Colonic mucosa (tissue), 4 donors: ENCODE measurements around the gene CHSY1. TPM values are rescaled to one million over a fixed set of nuclear protein-coding genes. Genes with fewer than 3 reads are reported as not detected.

Source experiments
- DNase-seq: peaks from one replicate; pipeline ENCODE4 v3.0.0-alpha.2; 2020
- H3K27ac ChIP-seq: fragments of 200-600 bp; one replicate; pipeline ENCODE4 v1.8.0; 2021
- H3K27me3 ChIP-seq: fragments of 200-600 bp; one replicate; pipeline ENCODE4 v1.8.0; 2021
- H3K36me3 ChIP-seq: fragments of 200-600 bp; one replicate; pipeline ENCODE4 v1.8.0; 2021
- H3K4me1 ChIP-seq: fragments of 200-600 bp; one replicate; pipeline ENCODE4 v1.8.0; 2021; ENCODE audit warnings: mild to moderate bottlenecking
- H3K4me3 ChIP-seq: fragments of 200-600 bp; one replicate; pipeline ENCODE4 v1.8.0; 2021
- H3K9ac ChIP-seq, 2 donors: one replicate each; pipeline ENCODE4 v1.7.0; 2013; ENCODE audit warnings: control low read depth in 2 of 2, low read depth in 2 of 2, low read length in 2 of 2
- H3K9me3 ChIP-seq: fragments of 200-600 bp; one replicate; pipeline ENCODE4 v1.8.0; 2021
- intact Hi-C: fragments of 100-400 bp; cut with DNase I; formaldehyde crosslinking; loops from one replicate; pipeline ENCODE4 v1.14.1; 2022
- total RNA-seq, 2 donors: library from RNA; stranded (reverse); fragmentation: NEBNext Ultra II Directional in 1 of 2; extraction: Animal tissue kit (Norgen Biotek cat#: 25700) in 1 of 2; gene quantifications; one replicate each; pipeline ENCODE4 v1.2.1, GENCODE V29; 2021
- TF ChIP-seq, protein P1 (sequence below): fragments of 200-600 bp; IDR thresholded peaks from one replicate; pipeline ENCODE4 v1.8.0; 2022; ENCODE audit warnings: antibody characterized with exemption, mild to moderate bottlenecking
- donor health status: healthy.
- donor health status: DM: no; HTN: no; CAD: no.
- donor health status: DM: no; HTN: no; CAD: no.

The CHSY1 gene
- total RNA-seq, 2 donors from 2014 or later: 12.3 to 13.7 TPM

- no peaks in the 10 kb centered on the region for H3K9me3 ChIP-seq
- no peaks in the 10 kb centered on the region for H3K27me3 ChIP-seq
- intact Hi-C loops: no loop called here
- H3K27ac ChIP-seq: no peak overlapping the region
- no peak overlapping the region for H3K9ac ChIP-seq
- H3K4me3 ChIP-seq: no peak overlapping the region
- H3K36me3 ChIP-seq: no peaks in the 10 kb centered on the region
- H3K4me1 ChIP-seq: no peaks in the 10 kb centered on the region
- DNase-seq: no peak
- TF ChIP-seq, protein P1, sequence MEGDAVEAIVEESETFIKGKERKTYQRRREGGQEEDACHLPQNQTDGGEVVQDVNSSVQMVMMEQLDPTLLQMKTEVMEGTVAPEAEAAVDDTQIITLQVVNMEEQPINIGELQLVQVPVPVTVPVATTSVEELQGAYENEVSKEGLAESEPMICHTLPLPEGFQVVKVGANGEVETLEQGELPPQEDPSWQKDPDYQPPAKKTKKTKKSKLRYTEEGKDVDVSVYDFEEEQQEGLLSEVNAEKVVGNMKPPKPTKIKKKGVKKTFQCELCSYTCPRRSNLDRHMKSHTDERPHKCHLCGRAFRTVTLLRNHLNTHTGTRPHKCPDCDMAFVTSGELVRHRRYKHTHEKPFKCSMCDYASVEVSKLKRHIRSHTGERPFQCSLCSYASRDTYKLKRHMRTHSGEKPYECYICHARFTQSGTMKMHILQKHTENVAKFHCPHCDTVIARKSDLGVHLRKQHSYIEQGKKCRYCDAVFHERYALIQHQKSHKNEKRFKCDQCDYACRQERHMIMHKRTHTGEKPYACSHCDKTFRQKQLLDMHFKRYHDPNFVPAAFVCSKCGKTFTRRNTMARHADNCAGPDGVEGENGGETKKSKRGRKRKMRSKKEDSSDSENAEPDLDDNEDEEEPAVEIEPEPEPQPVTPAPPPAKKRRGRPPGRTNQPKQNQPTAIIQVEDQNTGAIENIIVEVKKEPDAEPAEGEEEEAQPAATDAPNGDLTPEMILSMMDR: no peak
Measured at GRCh38 chr15:101152914-101153313, 98.9 kb downstream of the CHSY1 start.

GRCh38 chr15:101151288-101151687 is 100.6 kb downstream of the CHSY1 start:
- Histone ChIP-seq H3K27me3 (no peaks in the 10 kb centered on the region), H3K4me1 (no peaks in the 10 kb centered on the region), H3K9me3 (no peaks in the 10 kb centered on the region), H3K4me3 (no peak overlapping the region), H3K27ac (no peak overlapping the region), H3K9ac (no peak overlapping the region), H3K36me3 (no peaks in the 10 kb centered on the region)
- DNase-seq: no peak
- intact Hi-C loops: no loop called here
- TF ChIP-seq, protein P1: no peak

DNA sequence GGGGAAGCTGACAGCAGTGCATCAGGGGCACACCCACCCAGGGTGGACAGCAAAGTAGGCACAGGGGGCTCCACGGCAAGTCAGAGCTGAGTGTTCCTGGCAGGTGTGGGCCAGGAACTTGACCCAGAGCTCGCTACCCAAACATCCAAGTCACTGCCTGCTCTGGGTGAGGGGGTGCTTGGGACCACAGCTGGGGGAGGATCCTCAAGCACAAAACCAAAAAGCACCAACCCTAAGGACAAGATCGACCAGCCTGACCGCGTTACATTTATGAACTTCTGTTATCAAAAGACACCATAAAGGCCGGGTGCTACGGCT is 101.2 kb downstream of the CHSY1 start:
- no peak for DNase-seq

GRCh38 chr15:101149864-101150722 is 101.8 kb downstream of the CHSY1 start:
- Histone ChIP-seq H3K4me3 (no peak overlapping the region), H3K9me3 (no peaks in the 10 kb centered on the region), H3K36me3 (no peaks in the 10 kb centered on the region), H3K4me1 (no peaks in the 10 kb centered on the region), H3K27ac (no peak overlapping the region), H3K27me3 (no peaks in the 10 kb centered on the region), H3K9ac (no peak overlapping the region)
- DNase-seq: no peak
- TF ChIP-seq, protein P1: no peak
- intact Hi-C loops: no loop called here

More for the DNA sequence above, 101.2 kb downstream of the CHSY1 start:
- intact Hi-C loops: no loop called here
- no peak overlapping the region for H3K9ac ChIP-seq
- TF ChIP-seq, protein P1: no peak
- H3K36me3 ChIP-seq: no peaks in the 10 kb centered on the region
- no peaks in the 10 kb centered on the region for H3K4me1 ChIP-seq
- H3K27ac ChIP-seq: no peak overlapping the region
- no peak overlapping the region for H3K4me3 ChIP-seq
- H3K27me3 ChIP-seq: no peaks in the 10 kb centered on the region
- no peaks in the 10 kb centered on the region for H3K9me3 ChIP-seq

- no peaks in the 10 kb centered on the region for H3K4me1 ChIP-seq
- H3K27me3 ChIP-seq: no peaks in the 10 kb centered on the region
- no peaks in the 10 kb centered on the region for H3K36me3 ChIP-seq
- intact Hi-C loops: no loop called here
- no peaks in the 10 kb centered on the region for H3K9me3 ChIP-seq
- DNase-seq: no peak
- H3K9ac ChIP-seq: no peak overlapping the region
- TF ChIP-seq, protein P1: no peak
- H3K27ac ChIP-seq: no peak overlapping the region
- H3K4me3 ChIP-seq: no peak overlapping the region
Measured at GRCh38 chr15:101148881-101149664, 102.8 kb downstream of the CHSY1 start.
